Limb (tissue), 2 donors: ENCODE data around the gene SORCS2.

Source experiments
- DNase-seq, 2 donors: peaks; one replicate each; pipeline ENCODE4 v3.0.0-alpha.2; 2016; ENCODE audit errors: extremely low spot score in 2 of 2

SORCS2 gene

DNA sequence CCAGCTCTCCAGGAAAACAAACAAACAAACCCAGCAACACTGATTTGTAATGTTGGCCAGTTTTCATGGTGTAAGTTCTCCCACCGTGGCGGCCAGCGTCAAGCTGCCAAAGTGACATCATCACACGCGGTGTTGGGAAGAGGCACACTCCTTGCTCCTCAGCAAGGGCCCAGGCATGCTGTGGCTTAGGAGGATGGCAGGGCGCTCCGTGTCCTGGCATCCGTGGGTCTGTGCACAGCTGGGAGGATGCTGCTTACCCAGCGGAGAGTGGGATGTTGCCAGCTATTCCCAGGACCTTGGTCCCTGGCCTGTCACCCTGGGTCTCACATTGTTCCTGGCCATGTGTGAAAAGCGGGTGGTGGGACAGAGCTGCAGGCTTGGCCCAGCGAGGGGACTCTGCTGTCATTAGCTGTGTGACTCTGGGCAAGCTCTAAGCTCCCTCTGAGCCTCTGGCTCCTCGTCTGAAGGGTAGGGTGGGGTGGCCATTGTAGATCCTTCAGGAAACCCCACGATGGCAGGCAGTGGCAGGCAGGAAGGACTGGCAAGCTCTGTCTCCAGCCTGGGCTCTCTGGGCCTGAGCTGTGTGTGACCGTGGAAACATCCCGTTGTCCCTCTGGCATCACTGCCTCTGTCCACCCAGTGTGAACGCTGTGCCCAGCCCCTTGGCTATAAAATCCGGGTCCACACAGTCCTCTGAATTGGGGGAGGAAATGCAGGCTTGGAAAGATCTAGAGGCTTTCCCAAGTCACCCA lies 231.6 kb downstream of the SORCS2 start:
- DNase-seq: peak in 1 of 2 donors; percentile 27

DNA sequence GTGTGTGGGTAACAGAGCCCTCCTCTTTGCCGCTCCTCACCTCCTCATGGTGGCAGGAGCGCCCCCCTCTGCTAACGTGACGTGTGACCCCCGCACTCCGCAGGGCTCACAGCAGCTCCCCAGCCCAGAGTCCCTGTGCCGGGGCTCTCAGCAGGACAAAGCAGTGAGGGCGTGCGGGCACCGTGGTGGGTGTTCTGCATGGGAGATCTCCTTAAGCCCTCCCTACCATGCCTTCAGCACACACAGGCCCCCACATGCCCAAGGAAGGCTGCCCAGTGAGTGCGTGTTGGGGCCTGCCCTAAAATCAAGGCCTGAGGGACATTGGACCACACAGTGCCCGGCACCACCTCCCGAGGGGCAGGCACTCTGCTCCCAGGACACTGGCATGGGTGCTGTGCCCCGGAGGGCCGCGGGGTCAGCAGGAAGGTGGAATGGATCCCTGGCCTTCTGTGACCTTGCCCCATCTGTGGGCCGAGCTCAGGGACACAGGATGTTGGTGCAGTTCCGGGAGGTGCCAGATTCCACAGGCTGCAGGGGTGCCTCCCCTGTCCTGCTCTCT lies 232.3 kb downstream of the SORCS2 start:
- no peak for DNase-seq

DNA sequence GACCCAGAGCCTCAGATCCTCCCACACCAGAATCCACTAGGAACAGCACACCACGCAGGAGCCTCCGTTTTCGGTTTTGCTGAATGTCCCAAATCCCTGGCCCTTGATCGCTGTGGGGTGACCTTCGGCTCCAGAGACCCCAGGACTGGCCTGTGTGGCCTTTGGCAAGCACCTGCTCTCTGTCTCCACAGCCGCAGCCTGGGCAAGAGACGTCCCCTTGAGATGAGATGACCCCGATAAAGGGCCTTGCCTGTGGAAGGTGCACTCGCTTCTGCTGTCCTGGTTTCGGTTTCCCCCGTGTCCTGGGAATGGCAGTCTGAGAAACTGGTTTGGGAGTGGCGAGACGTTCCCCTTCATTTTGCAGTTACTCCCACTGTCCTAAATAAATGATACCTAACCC lies 232.8 kb downstream of the SORCS2 start:
- peak in 1 of 2 donors; percentile 22 for DNase-seq

DNA sequence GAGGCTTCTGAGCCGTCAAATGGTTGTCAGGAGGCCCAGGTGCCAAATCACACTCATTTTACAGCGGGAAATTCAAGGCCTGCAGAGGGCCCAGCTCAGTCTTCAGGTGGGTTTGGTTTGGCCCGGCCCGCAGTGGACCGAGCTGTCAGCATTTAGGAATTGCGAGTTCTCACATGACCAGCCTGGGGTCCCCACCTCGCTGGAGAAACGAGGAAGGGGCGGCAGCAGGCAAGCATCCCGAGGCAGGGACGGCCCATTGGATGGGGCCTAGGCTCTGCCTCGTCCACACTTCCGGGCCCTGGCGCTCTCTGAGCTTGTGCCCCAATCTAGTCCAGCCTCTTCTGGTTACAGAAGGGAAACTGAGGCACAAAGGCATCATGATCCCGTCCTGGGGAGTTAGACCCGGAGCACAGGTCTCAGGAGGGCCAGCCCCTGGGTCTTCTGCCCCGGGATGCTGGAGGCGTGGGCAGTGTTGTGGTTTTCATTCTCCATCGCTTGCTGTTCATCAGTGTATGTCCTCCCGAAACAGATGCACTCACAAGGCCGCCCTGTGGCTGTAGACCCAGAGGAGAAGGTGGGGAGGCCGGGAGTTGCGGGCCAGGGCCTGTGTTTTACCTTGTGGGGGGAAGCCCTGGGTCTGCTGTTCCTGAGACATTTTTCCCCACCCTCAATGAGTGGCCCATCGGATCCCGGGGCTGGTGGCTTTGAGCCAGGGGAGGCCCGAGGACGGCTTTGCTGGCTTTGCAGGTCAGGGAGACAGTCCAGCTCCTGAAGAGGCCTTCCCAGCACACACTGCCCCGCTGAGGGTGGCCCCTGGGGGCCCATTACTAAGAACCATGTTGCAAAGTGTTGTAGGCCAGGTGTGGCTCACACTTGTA lies 233.5 kb downstream of the SORCS2 start:
- peak in 1 of 2 donors; percentile 30 for DNase-seq

DNA sequence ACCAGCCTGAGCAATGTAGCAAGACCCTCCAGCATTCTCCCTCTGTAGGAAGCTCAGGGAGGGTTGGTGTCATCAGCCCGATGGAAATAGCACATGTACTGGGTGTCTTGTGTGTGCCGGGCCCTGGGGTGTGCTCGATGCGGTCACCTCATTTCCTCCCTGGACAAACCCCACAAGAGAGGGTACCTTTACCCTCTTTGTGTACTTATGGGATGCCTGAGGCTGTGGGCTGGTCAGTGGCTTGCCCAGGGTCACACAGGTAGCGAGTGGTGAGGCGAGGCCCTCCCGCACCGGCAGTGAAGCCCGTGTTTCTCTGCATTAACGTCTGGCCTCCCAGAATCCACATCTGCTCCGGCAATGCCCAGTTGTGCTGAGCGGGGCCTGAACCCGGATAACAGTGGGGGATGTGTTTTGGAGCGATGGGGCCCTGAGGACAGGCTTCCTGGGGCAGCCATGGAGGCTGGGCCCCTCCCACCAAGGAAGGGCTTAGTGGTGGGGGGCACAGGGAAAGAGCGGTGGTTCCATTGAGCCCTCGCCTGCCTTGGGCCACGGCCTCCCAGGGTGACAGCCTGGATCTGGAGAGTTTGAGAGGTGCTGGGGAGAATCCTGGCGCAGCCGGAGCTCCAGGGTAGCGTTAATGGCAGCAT lies 234.3 kb downstream of the SORCS2 start:
- DNase-seq: peak in 1 of 2 donors; percentile 22

DNA sequence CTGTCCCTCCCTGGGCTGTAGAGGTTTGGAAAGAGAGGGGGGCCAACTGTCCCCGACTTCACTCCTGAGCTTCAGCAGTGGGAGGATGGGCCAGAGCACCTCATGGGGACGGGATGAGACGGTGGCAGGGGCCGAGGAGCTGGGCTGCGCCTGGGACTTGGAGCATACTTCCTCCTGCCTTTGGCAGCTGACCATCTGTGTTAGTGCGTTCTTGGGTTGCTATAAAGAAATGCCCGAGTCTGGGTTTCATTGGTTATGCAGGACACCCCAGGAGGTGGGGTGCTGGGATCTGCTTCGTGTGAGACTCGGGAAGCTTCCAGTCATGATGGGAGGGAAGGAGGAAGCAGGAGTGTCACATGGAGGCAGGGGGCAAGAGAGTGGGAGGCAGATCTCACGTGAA lies 235.0 kb downstream of the SORCS2 start:
- DNase-seq: no peak

DNA sequence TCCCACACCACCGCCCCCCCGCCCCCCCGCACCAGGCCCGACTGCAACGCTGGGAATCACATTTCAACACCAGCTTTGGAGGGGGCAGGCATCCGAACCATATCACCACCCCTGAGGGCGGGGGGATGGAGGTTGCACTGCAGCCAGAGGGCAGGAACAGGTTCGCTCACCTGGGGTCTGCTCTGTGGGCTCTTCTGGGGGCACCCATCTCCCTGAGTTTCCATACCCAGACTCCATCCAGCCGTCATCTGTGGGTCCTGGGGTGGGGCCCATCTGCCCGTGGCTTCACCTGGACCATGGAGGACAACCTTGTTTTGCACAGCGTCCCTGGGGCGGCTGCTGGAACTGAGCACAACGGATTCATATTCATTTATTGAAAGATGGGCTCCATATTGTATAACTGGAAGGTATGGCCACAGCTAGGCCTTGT lies 235.5 kb downstream of the SORCS2 start:
- peak in 1 of 2 donors; percentile 32 for DNase-seq

DNA sequence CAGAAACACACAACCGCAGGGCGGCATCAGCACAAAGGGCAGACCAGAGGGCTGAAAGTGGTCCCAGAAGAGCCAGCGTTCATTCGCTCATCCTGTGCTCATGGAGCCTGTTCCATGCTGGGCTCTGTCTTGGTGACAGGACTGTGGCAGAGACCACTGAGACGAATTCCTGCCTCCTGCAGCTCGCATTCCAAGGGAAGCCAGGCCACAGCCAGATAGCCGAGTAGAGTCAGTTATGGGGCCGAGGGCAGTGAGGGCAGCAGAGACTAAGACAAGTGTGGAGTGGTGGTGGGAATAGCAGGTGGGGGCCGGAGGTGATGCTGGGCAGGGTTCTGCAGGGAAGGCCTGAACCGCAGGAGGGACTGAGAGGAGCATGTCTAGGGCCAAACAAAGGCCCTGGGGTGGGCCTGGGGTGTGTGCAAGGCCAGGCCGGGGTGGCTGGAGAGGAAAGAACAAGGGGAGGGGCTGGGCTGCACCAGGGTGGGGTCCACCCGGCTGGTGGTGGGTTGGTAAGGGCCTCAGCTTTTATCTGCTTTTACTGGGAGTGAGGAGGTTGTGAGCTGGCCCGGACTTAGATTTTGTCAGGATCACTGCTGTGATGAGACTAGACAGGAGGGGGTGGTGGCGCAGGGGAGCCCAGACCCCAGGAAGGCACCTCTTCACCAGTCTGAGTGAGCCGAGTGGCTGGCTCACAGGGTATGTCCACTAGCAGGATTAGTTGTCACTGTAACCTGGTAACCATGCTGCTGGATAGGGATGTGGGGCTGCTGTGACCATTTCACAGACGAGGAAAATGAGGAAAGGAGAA lies 236.1 kb downstream of the SORCS2 start:
- DNase-seq: peak in 1 of 2 donors; percentile 27

DNA sequence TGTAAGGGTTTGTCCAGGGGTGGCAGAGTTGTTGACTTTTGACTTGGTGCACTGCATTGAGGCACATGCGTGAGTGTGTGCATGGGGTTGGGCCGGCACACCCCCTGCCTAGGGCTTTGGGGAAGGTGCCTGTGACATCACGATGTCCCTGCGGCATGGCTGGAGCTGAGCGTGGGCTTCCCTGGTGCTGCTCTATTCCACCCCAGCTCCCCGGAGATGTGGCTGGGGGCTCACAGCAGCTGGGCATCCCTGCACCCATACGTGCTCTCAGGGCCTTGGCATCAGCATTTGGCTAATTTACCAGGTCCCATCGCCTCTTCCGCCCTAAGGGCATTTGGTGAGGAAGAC lies 236.7 kb downstream of the SORCS2 start:
- DNase-seq: peak in 1 of 2 donors; percentile 10

DNA sequence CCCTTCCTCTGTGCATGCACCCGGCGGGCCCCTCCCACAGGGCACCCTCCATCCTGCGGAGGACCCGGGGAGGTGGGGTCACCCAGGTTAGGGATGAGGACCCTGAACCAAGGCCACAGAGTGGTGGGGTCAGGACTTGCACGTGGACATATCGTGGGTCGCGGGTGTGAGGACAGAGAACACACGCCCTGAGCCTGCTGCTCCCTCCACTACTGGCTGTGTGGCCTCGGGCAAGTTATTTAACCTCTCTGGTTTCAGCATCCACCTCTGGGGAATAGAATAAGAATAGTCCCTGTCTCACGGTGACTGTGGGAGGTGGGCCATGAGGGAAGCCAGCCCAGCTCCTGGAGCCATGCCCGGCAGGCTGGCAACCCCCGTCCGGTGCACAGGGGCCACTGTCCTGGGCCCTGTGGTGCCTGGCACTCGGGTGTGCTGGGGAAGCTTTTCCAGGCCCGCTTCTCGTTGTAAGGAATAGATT lies 237.3 kb downstream of the SORCS2 start:
- peak in 1 of 2 donors; percentile 19 for DNase-seq

DNA sequence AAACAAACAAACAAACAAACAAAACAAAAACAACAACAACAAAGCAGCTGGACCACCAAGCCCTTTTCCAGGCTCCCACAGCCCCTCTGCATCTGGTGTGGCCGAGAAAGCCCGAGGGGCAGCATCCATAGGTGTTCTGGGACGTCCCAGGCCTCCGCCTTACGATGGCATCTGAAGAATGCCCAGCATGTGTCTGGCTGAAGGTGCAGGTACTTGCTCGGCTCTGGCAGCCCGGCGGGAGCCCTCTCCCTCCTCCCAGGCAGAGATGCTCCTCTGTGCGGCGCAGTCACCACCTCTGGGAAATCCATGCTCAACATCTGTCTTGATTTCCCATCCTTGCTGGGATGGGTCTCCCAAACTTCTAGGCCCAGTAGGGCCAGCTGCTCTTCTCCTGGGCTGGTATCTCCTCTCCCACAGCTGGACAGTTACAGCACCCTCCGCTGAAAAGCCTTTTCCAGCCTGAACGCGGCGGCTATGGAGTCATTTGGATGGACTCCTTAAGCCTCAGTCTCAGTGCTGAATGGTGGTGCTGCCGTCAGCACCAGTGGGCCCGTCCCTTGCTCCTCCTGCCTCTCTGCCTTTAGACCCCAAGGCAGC lies 238.1 kb downstream of the SORCS2 start:
- no peak for DNase-seq

DNA sequence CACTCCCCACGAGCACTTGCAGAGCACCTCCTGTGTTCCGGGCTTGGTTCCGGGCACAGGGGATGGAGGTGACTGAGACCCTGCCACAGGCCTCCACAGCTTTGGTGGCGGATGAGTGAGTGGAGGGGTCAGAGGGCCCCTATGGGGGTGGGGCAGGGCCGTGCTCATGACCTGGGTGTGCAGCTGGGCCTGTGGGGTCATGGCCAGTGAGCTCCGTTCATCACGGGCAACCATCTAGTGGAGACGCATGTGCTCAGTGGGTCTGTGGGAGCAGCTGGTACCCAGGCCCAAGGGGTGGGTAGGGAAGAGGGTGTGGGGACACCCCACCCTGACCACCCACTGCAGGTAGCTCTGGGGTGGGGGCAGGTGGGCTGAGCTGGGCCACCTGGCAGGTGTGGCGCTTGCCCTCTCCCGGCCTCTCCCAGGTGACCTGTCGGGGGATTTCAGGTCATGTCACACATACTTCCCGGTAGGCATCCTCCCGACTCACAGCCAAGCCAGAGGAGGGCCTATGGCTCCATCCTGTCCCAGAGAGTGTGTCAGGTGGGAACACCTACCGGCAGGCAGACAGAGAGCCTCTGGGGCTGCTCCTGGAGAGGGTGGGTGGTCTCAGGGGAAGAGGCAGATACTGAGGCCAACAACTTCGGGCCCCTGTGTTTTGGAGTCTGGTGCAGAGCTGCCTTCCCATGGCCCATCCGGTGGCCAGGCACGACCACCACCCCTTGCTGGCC lies 238.8 kb downstream of the SORCS2 start:
- DNase-seq: no peak

DNA sequence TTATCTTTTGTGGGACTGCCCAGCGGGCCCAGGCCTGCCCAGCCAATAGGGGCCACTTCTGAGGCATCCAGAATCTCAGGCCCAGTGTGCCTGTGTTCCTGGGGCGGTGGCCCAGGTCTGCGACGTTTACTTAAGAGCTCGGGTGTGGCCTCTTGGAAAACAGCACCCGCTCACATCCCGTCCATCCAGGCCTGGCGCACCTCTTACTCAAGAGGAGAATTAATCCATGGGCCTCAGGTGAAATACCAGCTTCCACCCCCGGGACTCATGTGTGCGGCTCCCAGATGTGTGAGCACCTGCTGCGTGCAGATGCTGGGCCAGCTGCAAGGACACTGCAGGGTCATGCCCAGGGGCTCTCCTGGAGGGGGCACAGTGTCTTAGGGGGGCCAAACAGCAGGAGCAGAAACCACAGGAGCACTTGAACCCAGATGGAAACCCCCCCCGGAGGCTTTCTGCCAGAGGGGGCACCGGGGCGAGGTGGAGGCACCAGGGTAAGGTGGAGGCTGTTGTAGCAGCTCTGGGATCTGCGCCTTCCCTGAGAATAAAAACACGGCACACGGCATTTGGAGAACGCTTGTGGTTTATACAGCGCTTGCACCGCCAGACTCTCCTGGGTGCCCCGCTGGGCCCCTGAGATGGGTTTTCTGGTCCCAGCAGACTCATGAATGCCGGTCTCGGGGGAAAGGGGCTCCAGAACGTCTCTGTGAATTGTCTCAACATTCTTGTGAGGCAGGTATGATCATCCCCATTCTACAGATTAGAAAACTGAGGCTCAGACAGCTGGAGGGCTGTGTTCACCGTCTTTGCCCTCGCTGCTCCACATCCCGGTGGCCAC lies 239.6 kb downstream of the SORCS2 start:
- no peak for DNase-seq

DNA sequence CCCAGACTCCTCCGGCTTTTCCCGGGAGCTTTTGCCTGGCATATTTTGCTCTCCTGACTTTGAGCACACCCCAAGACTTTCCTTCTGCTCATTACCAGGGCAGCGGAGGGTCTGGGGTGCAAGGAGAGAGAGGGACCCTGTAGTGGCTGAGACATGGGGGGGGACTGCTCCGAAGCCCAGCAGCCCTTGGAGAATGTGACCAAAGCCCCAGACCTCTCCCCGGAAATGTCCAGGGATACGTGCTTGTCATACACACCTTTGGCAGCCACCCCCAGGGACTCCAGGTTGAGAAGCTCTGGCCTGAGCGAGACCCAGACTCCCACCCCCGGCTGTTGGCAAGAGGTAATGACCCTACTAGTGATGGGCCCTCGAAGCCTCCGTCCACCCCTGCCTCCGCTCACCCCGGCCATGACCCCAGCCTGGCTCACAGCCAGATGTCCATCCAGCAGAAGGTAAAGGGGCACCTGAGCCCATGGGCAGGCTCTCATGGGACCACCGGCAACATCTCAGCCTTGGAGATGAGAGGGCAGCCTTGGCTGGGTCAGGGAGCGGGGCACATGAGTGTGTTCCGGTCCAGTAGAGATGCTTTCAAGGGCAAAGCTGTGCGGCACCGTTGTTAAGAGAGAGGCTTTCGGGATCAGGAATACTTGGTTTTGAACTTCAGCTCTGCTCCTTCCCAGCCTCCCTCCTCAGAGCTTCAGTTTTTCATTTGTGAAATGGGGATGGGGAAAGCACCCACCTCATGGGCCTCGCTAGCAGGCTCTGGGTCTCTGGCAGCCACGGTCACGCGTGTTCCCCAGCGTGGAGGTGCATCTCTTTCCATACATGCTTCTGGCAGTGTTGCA lies 240.4 kb downstream of the SORCS2 start:
- DNase-seq: no peak

DNA sequence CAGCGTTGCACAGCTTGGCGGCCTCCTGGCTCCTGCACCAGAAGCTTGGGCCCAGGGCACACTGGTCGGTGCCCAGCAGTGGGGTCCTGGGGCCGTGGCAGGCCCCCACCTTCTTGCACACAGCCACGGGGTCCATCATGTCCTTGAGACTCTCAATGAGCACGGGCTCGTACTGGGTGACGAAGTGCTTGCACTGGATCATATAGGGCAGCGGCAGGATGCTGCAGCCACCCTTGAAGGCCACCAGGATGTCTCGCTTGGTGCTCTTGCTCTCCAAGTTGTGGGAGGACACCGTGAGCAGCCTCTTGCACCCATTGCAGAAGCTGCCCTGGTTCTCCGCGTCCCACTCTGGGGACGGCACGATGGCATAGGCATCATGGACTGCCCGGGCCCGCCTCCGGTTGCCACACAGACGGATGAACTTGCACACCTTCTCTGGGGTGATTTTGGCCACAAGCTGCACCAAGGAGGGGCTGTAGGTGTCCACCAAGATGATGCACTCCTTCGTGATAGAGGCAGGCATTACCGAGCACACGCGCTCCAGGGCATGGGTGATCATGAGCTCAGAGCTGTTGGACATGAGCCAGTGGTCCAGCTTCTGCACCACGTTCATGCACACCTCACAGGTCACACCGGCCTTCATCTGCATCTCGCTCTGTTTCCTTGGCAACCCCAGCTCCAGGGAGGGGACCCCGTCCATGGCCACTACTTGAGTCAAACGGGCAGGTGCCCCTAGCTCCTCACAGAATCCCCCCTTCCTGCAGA lies 241.2 kb downstream of the SORCS2 start:
- DNase-seq: no peak

DNA sequence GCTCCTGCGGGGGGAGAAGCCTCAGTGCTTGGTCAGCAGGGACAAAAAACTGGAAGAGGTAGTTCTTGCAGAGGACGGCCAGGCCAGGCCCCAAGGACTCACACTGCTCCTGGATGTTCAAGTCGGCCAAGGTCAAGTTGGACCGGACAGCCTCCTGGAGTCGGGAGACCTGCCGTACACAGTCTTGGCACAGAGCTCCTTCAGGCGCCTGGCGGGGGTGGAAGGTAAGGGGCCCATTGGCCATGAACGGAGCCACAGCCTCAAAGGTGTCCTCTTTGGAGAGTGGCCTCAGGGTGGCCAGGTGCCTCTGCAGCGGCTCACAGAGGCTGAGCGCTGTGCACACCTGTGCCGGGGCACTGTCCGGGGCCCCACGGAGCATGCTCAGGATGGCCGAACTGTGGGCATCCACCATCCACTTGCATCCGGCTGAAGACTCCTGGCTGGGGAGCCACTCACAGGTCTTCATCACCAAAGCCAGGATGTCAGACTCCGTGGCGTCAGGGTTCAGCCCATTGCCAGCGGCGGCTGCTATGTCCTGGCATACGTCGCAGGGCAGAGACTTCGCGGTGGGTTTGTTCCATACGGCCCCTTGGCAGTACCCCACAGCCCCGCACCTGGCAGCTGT lies 241.9 kb downstream of the SORCS2 start:
- no peak for DNase-seq

DNA sequence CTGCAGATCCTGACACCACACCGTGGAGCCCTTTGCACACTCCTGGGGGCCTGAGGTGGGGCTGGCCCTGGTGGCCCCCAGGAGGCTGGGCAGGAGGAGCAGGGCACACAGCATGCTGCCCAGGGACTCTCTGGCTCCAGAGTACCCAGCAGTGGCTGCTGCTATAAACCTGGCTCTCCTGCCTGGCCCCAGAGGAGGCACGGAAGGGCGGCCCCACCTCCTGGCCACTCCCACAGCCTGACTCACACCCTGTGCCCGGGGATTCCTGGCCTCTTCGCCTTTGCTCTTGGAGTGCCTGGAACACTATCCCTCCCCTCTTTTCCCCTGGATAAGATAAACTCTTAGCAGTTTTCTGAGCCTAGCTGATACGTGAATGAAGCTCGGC lies 242.4 kb downstream of the SORCS2 start, which contains the start of gene PSAPL1:
TSS of gene PSAPL1 (minus strand) at position 165 of the 385 bp plus-strand sequence. CDS start at position 114, 51 bp downstream.
- DNase-seq: no peak
